ENCODE results near the gene CDC37. TPM values are rescaled to one million over a fixed set of nuclear protein-coding genes. Genes with fewer than 3 reads are reported as not detected.

The CDC37 gene
- total RNA-seq = 142 TPM
- long read RNA-seq, transcript CDC37-209 (7 exons, 1,377 nt) = minor isoform, 30 of 288 reads
- long read RNA-seq, transcript CDC37-201 (8 exons, 1,608 nt) = major isoform, 194 of 288 reads
- long read RNA-seq, partial matches to known transcripts = 21 of 288 reads
- long read RNA-seq, other reads (novel, unspliced or antisense) = 43 of 288 reads

DNA sequence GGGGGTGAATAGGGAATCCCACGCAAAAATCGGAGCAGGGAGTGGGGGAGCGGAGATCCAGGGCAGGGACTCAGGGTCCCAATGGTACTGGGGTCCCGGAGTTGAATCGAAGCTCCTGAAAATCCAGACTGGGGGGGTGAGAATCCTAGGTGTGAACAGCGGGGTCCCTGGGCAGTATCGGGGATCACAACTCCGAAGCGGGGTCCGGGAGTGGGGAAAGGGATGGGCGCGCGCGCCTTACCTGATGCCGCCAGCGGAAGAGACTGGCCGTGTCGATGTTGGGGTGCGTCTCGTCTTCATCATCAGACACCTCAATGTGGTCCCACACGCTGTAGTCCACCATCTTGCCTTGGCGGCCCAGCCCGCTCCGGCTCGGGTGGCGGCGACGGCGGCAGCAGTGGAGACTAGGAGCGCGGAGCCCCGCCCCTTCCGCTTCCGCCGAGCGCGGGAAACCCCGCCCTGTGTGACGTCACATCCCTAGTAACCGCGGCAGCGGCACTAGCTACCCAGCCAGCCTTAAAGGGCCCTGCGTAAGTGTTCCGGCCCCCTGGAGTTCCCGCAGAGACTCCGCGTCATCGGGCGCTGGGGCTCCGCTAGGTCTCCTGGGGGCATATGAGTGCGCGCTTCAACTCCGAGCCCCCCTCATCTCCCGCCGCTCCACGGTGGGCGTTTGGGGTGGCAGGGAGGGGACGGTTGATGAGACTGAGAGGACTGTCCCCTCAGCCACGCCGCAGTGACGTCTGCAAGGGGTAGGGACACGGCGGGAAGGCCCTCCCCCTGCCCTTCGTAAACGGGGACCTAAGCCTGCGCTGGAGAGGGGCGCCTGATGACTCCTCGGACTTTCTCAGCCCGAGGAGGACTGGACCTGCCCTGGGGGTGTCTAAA, at the start of gene CDC37:
Gene CDC37 (minus strand): TSS at position 406 of the 885 bp plus-strand sequence. CDS start 63 bp downstream, at position 343.
- Histone ChIP-seq H3K36me3 (no peaks in the 10 kb centered on the region), H3K4me1 (peaks cover 81% of the 10 kb centered on the region), H3K27me3 (ENCODE audit: low read depth) (peaks cover 36% of the 10 kb centered on the region), H3K27ac (replicated peaks) (peak within 1 kb of the TSS; percentile 89), H3K4me3 (peak within 1 kb of the TSS; percentile 94), H3K9me3 (replicated peaks) (no peaks in the 10 kb centered on the region)
- DNase-seq = peak; percentile 97
- TF ChIP-seq, protein P1, sequence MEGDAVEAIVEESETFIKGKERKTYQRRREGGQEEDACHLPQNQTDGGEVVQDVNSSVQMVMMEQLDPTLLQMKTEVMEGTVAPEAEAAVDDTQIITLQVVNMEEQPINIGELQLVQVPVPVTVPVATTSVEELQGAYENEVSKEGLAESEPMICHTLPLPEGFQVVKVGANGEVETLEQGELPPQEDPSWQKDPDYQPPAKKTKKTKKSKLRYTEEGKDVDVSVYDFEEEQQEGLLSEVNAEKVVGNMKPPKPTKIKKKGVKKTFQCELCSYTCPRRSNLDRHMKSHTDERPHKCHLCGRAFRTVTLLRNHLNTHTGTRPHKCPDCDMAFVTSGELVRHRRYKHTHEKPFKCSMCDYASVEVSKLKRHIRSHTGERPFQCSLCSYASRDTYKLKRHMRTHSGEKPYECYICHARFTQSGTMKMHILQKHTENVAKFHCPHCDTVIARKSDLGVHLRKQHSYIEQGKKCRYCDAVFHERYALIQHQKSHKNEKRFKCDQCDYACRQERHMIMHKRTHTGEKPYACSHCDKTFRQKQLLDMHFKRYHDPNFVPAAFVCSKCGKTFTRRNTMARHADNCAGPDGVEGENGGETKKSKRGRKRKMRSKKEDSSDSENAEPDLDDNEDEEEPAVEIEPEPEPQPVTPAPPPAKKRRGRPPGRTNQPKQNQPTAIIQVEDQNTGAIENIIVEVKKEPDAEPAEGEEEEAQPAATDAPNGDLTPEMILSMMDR (IDR thresholded peaks at IDR 0.05; ENCODE audit: borderline replicate concordance) = no peak
- intact Hi-C loops (cut with micrococcal nuclease) = no loop called here

DNA sequence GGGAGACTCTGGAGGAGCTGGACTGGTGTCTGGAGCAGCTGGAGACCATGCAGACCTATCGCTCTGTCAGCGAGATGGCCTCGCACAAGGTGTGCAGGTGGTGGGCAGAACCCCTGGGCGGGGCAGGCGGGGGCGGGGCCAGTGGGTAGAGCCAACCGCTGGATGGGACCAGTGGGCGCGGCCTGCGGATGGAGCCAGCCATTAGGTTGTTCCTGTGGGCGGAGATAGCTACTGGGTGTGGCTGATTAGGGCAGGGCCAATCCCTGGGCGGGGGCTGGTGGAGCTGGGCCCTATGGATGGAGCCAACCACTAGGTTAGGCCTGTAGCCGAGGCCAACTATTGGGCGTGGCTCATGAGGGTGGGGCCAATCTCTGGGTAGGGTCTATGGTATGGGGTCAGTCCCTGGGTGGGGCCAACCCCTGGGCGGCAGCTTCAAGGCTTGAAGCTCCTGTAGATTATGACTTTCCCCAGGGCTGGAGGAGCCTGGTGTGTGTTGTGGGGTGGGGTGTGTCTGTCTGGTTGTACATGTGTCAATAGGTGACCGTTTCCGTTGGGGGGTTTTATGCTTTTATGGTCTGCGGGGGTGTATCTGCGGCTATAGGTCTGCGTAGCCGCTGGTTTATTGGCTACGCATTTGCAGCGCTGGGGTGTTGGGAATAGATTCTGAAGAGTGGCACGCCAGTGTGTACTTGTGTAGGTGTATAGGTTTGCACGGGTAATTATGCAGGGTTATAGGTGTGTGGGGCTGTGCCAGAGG, 47.7 kb upstream of the CDC37 start:
- Histone ChIP-seq H3K27ac (replicated peaks) (no peak overlapping the region), H3K9me3 (replicated peaks) (no peaks in the 10 kb centered on the region), H3K4me1 (no peaks in the 10 kb centered on the region), H3K36me3 (peaks cover 49% of the 10 kb centered on the region), H3K27me3 (ENCODE audit: low read depth) (no peaks in the 10 kb centered on the region), H3K4me3 (no peak overlapping the region)
- intact Hi-C loops (cut with micrococcal nuclease) = no loop called here
- no peak for DNase-seq
- TF ChIP-seq, protein P1 (IDR thresholded peaks at IDR 0.05; ENCODE audit: borderline replicate concordance) = no peak

GRCh38 chr19:10450191-10450852, 47.0 kb upstream of the CDC37 start:
- Histone ChIP-seq H3K27ac (replicated peaks) (no peak overlapping the region), H3K27me3 (ENCODE audit: low read depth) (no peaks in the 10 kb centered on the region), H3K36me3 (peaks cover 49% of the 10 kb centered on the region), H3K4me1 (no peaks in the 10 kb centered on the region), H3K4me3 (no peak overlapping the region), H3K9me3 (replicated peaks) (no peaks in the 10 kb centered on the region)
- TF ChIP-seq, protein P1 (IDR thresholded peaks at IDR 0.05; ENCODE audit: borderline replicate concordance) = no peak
- DNase-seq = no peak
- intact Hi-C loops (cut with micrococcal nuclease) = no loop called here

- Histone ChIP-seq H3K4me1 (no peaks in the 10 kb centered on the region), H3K9me3 (replicated peaks) (no peaks in the 10 kb centered on the region), H3K27ac (replicated peaks) (no peak overlapping the region), H3K36me3 (peaks cover 49% of the 10 kb centered on the region), H3K27me3 (ENCODE audit: low read depth) (no peaks in the 10 kb centered on the region), H3K4me3 (no peak overlapping the region)
- TF ChIP-seq, protein P1 (IDR thresholded peaks at IDR 0.05; ENCODE audit: borderline replicate concordance) = no peak
- intact Hi-C loops (cut with micrococcal nuclease) = no loop called here
- no peak for DNase-seq
These were observed 45.7 kb upstream of the CDC37 start for GRCh38 chr19:10449037-10449436.

DNA sequence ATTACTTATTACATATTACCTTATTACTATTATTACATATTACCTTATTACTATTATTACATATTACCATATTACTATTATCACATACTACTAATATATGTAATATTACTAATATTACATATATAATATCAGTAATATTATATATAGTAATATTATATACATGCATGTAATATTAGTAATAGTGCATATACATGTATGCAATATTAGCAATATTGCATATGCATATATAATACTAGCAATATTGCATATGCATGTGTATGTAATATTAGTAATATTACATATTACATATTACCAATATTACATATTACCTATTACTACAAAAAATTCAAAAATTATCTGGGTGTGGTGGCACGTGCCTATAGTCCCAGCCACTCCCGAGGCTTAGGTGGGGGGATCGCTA, 39.4 kb upstream of the CDC37 start:
- Histone ChIP-seq H3K27ac (replicated peaks) (no peak overlapping the region), H3K4me3 (no peak overlapping the region), H3K36me3 (peaks cover 34% of the 10 kb centered on the region), H3K27me3 (ENCODE audit: low read depth) (no peaks in the 10 kb centered on the region), H3K9me3 (replicated peaks) (no peaks in the 10 kb centered on the region), H3K4me1 (no peaks in the 10 kb centered on the region)
- DNase-seq = no peak
- TF ChIP-seq, protein P1 (IDR thresholded peaks at IDR 0.05; ENCODE audit: borderline replicate concordance) = no peak
- intact Hi-C loops (cut with micrococcal nuclease) = no loop called here

Measured in left ventricle myocardium inferior (tissue), 1 donor.